ENCODE data around the gene CBS.

- TF ChIP-seq CTCF (conservative IDR thresholded peaks at IDR 0.05) (no peak), EZH2 (IDR thresholded peaks at IDR 0.05; ENCODE audit: low read depth) (no peak)
Measured at GRCh38 chr21:43005635-43006034, 70.0 kb downstream of the CBS start.

All from PC-9 (cell line).